NCI-H345 treated with DMSO at 0.1 percent for 48 hours (cell line): ENCODE results near the gene DHRS4L2.
A peak's percentile ranks its signal among the peaks of the same experiment; 100 is the strongest.
"Not testable (repeated sequence)": the region's sequence is repeated elsewhere in the genome, so short reads cannot be mapped to it uniquely, and the experiment has no call there.

ENCODE experiments used
- DNase-seq: peaks from one replicate; lab custom pipeline; 2025; ENCODE audit not compliant: unreplicated experiment; lab: John Stamatoyannopoulos, UW

DHRS4L2 gene

DNA sequence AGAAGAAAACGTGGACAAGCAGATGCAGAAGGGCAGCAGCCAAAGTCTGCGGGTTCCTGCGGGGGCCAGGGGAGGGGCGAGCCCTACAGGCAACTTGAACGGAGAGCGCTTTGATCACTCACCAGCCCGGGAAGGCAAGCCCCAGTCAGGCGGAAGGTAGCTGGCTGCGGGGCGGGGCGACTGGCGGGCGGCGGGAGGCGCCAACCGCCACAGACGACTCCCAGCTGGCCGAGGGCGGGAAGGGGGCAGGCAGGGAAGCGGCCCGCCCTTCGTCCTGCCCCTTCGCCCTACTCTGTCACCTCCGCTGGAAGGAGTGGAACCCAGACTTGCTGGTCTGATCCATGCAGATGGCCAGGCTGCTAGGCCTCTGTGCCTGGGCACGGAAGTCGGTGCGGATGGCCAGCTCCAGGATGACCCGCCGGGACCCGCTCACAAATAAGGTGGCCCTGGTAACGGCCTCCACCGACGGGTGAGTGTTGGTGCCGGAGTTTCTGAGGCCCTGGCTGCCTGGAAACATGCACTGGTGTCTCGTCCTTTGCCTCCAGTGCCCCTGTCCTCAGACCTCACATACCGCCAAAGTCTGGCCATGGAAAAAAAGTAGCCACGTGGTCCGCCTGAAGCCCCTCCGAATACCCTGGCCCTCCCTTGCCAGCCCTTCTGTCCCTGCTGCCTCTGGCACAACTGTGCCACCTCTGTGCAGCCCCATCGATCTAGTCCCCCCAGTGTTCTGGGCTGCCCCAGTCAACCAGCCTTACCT is at the start of gene DHRS4L2:
DHRS4L2 (plus strand) TSS at position 323 of the 757 bp plus-strand sequence; CDS start at position 342, 19 bp downstream.
- not testable (repeated sequence) for DNase-seq

- no peak for DNase-seq
Observed at GRCh38 chr14:23939607-23940326, 49.0 kb upstream of the DHRS4L2 start.

DNA sequence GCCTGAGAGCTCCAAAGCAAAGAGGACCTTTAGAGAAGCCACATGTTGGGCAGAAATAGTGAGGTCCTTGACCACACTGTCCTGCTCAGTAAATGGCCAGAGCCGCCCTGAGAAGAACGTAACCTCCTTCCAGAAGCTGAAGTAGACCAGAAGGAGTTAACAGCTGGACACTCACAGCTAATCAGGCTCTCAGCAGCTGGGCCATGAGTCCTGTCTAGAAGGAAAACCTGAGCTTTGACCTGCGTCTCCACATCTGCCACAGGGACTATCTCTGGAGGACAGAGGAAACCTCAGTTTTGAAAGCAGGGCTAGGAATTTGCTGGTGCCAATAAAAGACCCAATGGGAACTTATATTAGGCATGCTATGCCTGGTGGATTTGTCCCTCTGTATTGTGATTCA is 47.5 kb upstream of the DHRS4L2 start:
- no peak for DNase-seq

- DNase-seq, result no peak
Observed at GRCh38 chr14:23941669-23942068, 47.1 kb upstream of the DHRS4L2 start.

- DNase-seq, result no peak
Observed at GRCh38 chr14:23942587-23942986, 46.1 kb upstream of the DHRS4L2 start.

DNA sequence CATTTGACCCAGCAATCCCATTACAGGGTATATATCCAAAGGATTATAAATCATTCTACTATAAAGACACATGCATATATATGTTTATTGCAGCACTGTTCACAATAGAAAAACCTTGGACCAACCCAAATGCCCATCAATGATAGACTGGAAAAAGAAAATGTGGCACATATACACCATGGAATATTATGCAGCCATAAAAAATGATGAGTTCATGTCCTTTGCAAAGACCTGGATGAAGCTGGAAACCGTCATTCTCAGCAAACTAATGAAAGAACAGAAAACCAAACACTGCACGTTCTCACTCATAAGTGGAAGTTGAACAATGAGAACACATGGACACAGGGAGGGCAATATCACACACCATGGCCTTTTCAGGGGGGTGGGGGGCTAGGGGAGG is 39.7 kb upstream of the DHRS4L2 start:
- not testable (repeated sequence) for DNase-seq

GRCh38 chr14:23950411-23951135 is 38.2 kb upstream of the DHRS4L2 start:
- no peak for DNase-seq

- DNase-seq, result not testable (repeated sequence)
Observed at GRCh38 chr14:23951136-23951466, 37.6 kb upstream of the DHRS4L2 start.

DNA sequence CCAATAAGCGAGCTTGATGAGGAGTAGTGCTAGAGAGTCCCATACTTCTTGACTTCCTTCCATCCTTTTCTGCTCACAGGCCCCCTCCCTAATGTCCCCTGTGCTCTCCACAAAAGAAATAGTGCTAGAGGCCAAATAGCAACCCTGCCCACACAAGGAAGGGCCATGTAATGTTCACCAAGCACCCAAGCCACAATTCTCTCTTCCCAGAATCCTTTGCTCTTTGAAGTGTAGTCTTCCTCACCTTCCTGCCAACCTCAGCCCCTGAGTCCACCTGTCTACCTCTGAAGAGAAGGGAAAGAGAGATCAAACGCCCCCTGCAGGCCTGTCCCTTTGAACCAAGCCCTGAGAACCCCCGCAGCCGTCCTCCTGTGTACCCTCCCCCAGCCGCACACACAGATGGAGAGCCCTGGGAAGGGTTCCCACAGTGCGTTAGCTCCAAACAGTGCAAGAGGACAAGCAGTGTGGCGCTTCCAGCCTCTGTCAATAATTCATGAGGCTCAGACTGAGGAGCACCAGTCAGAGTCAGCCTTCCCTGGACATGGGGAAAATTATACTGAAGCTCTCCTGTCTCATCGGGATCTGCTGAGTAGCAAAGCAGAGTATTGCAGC is 37.0 kb upstream of the DHRS4L2 start:
- no peak for DNase-seq

DNA sequence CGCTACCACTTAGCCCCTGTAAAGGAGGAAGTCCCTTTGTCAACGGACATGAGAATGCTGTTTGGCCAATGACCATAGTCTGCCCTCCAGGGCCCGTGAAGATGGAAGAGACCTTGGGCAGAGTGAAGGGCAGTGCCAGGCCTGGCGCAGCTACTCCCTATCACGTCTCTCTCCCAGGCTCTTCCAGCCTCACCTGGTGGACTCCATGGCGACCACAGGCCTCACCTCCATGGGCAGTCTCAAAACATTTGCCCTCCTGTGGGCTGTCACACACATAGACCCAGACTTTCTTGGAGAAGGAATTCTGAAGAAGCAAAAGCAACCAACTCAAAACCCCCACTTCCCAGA is 35.6 kb upstream of the DHRS4L2 start:
- not testable (repeated sequence) for DNase-seq

GRCh38 chr14:23953464-23954278 is 35.1 kb upstream of the DHRS4L2 start, which contains the start of gene DHRS4:
DHRS4 (plus strand) TSS chr14:23953770; CDS start chr14:23953789, 19 bp downstream.
- peak; percentile 79 for DNase-seq

GRCh38 chr14:23954279-23954614 is 34.5 kb upstream of the DHRS4L2 start:
- not testable (repeated sequence) for DNase-seq

GRCh38 chr14:23954965-23955364 is 33.8 kb upstream of the DHRS4L2 start:
- DNase-seq, result peak; percentile 14

- DNase-seq, result not testable (repeated sequence)
Observed at GRCh38 chr14:23955811-23956210, 32.9 kb upstream of the DHRS4L2 start.

DNA sequence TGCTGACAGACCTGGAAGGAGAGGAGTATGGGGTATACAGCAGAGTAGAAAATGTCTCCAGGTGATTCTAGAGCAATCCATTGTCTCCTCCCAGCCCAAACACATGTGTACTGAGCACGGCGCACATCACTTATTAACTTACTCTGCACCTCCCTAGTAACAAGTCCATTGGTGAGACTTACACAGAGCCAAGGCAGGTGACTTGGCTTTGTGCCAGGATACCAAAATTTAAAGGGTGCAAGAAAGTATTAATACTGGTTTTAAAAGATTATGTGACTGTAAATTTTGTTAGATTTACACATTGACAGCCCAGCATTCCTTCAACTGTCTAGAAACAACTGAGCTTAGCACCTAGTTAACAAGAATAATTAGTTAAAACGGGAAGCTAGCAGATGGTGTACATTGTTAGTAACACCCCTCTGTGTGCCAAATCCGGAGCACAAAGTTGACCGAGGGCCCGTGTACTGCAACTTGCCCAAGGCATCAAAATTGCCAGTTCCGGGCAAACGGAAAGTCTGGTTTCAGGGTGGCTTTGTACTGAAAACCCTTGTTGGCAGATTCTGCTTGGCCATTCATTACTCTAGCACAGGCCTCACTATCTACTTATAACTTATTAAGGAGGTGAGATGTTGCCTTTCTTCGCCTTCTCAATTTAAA is 30.7 kb upstream of the DHRS4L2 start:
- not testable (repeated sequence) for DNase-seq

DNA sequence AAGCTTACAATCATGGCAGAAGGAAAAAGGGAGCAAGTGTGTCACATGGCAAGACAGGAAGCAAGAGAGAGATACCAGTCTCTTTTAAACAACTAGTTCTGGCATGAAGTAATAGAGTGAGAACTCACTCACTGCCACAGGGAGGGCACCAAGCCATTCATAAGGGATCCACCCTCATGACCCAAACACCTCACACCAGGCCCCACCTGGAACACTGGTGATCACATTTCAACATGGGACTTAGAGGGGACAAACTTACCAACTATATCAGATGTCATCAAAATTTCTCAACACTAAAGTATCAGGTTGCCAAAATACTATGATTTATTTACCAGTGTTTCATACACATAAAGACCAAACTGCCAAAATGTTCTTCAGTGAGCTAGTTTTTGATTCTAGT is 27.8 kb upstream of the DHRS4L2 start:
- DNase-seq, result not testable (repeated sequence)

DNA sequence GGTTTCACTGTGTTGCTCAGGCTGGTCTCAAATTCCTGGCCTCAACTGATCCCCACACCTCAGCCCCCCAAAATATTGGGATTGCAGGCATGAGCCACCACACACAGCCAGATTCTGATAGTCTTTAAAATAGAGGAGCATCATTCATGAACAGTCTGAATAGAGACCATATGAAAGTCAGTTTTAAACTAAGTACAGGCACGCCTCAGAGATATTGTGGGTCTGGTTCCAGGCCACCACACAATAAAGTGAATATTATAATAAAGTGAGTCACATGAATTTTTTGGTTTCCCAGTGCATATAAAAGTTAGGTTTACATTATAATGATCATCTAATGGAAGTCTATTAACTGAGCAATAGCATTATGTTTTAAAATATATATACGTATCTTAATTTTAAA is 27.0 kb upstream of the DHRS4L2 start:
- DNase-seq, result not testable (repeated sequence)

- not testable (repeated sequence) for DNase-seq
Observed at GRCh38 chr14:23969130-23969480, 19.6 kb upstream of the DHRS4L2 start.

GRCh38 chr14:23969481-23970282 is 19.0 kb upstream of the DHRS4L2 start:
- peak; percentile 4 for DNase-seq
